ENCODE data around the gene MTA3.

The MTA3 gene

DNA sequence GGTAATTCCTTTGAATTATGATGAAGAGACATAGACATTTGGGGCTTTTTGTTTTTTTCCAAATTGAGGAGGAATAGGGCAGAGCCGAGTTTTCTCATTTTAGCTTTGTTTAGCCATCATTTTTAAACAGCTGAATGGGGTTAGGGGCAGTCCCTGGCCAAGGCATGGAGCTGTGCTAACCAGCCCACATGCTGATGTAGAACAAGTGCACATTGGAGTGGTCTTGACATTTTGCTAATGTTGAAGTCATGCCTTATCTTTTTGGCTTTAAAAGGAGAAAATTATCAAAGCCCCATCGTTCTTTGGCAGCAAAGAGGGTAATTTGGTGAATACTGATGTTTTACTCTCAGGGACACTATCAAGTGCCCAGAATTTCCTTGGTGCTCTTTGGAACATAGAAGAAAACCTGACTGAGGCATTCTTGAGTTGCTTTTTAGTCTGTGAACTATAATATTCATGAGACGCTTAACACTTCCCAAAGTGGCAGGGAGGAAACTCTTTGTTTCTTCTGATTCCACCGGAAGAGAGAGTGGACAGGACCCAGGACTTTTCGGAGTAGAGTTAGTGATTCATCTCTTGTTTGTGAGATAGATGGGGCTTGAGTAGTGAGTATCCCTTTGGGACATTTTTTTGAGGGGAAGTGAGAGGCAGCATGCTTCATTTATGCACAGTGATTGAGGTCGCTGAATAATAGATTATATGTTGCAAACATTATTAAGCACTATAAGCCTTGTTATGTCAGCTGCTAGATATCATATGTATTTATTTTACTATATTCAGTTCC is 45.0 kb downstream of the MTA3 start:
- TF ChIP-seq EZH2phosphoT487 (IDR thresholded peaks at IDR 0.05; ENCODE audit: borderline replicate concordance, low read length) (no peak), CTCF (IDR thresholded peaks at IDR 0.05; ENCODE audit: low read depth, low read length, poor library complexity, severe bottlenecking) (no peak)
- Histone ChIP-seq H3K4me3 (ENCODE audit: low read length) (no peak overlapping the region), H3K79me2 (ENCODE audit: control insufficient read depth, low read length) (no peaks in the 10 kb centered on the region), H3K36me3 (ENCODE audit: control insufficient read depth, low read length) (peaks cover 40% of the 10 kb centered on the region), H3K4me2 (ENCODE audit: low read length) (no peak overlapping the region), H3K27me3 (ENCODE audit: control insufficient read depth, low read length) (no peaks in the 10 kb centered on the region), H3K9me3 (ENCODE audit: control insufficient read depth, insufficient read depth, low read length) (no peaks in the 10 kb centered on the region), H3K4me1 (ENCODE audit: control insufficient read depth, low read length) (no peaks in the 10 kb centered on the region), H3K9me2 (replicated peaks; ENCODE audit: control insufficient read depth, low read length) (no peaks in the 10 kb centered on the region), H3F3A (ENCODE audit: control insufficient read depth, insufficient read depth) (no peaks in the 10 kb centered on the region), H4K20me1 (ENCODE audit: control insufficient read depth, insufficient read depth, low read depth, low read length) (no peaks in the 10 kb centered on the region), H3K27ac (ENCODE audit: low read depth, low read length) (no peak overlapping the region)

DNA sequence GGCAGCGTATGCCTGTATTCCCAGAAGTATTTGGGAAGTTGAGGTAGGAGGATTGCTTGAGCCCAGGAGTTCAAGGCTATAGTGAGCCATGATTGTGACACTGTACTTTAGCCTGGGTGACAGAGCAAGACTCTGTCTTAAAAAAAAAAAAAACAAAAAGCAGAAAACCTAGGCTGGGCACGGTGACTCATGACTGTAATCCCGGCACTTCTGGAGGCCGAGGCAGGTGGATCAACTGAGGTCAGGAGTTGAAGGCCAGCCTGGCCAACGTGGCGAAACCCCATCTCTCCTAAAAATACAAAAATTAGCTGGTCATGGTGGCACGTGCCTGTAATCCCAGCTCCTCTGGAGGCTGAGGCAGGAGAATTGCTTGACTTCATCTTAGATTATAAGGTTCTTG is 46.4 kb downstream of the MTA3 start:
- no peak for TF ChIP-seq CTCF (IDR thresholded peaks at IDR 0.05; ENCODE audit: low read depth, low read length, poor library complexity, severe bottlenecking)
- TF ChIP-seq EZH2phosphoT487 (IDR thresholded peaks at IDR 0.05; ENCODE audit: borderline replicate concordance, low read length), result no peak
- no peak overlapping the region for H3K27ac ChIP-seq (ENCODE audit: low read depth, low read length)
- no peaks in the 10 kb centered on the region for H3K9me3 ChIP-seq (ENCODE audit: control insufficient read depth, insufficient read depth, low read length)
- no peak overlapping the region for H3K4me3 ChIP-seq (ENCODE audit: low read length)
- H3K79me2 ChIP-seq (ENCODE audit: control insufficient read depth, low read length), result no peaks in the 10 kb centered on the region
- no peaks in the 10 kb centered on the region for H3K4me1 ChIP-seq (ENCODE audit: control insufficient read depth, low read length)
- H3F3A ChIP-seq (ENCODE audit: control insufficient read depth, insufficient read depth), result no peaks in the 10 kb centered on the region
- H3K36me3 ChIP-seq (ENCODE audit: control insufficient read depth, low read length), result peaks cover 42% of the 10 kb centered on the region
- no peak overlapping the region for H3K4me2 ChIP-seq (ENCODE audit: low read length)
- no peaks in the 10 kb centered on the region for H3K9me2 ChIP-seq (replicated peaks; ENCODE audit: control insufficient read depth, low read length)
- no peaks in the 10 kb centered on the region for H4K20me1 ChIP-seq (ENCODE audit: control insufficient read depth, insufficient read depth, low read depth, low read length)
- H3K27me3 ChIP-seq (ENCODE audit: control insufficient read depth, low read length), result no peaks in the 10 kb centered on the region

DNA sequence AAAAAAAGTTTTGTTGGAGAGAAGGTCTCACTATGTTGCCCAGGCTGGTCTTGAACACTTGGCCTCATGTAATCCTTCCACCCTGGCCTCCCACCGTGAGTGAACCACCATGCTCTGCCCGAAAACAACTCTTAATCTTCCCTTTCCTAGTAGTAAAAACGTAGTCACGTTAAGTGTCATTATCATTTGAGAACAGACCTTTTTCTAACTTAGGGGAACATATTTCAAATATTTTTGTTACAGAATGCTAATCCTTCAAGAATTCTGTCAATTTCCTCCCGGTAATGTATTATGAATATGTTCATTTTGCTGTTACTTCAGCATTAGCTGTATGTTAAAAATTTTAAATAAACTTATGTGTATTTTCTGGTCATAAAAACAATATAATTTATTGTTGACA is 49.7 kb downstream of the MTA3 start:
- Histone ChIP-seq H3K36me3 (ENCODE audit: control insufficient read depth, low read length) (peaks cover 39% of the 10 kb centered on the region), H4K20me1 (ENCODE audit: control insufficient read depth, insufficient read depth, low read depth, low read length) (no peaks in the 10 kb centered on the region), H3K4me1 (ENCODE audit: control insufficient read depth, low read length) (no peaks in the 10 kb centered on the region), H3K4me2 (ENCODE audit: low read length) (no peak overlapping the region), H3K9me3 (ENCODE audit: control insufficient read depth, insufficient read depth, low read length) (no peaks in the 10 kb centered on the region), H3K79me2 (ENCODE audit: control insufficient read depth, low read length) (no peaks in the 10 kb centered on the region), H3K27ac (ENCODE audit: low read depth, low read length) (no peak overlapping the region), H3F3A (ENCODE audit: control insufficient read depth, insufficient read depth) (no peaks in the 10 kb centered on the region), H3K4me3 (ENCODE audit: low read length) (no peak overlapping the region), H3K9me2 (replicated peaks; ENCODE audit: control insufficient read depth, low read length) (no peaks in the 10 kb centered on the region), H3K27me3 (ENCODE audit: control insufficient read depth, low read length) (no peaks in the 10 kb centered on the region)
- no peak for TF ChIP-seq CTCF (IDR thresholded peaks at IDR 0.05; ENCODE audit: low read depth, low read length, poor library complexity, severe bottlenecking)
- TF ChIP-seq EZH2phosphoT487 (IDR thresholded peaks at IDR 0.05; ENCODE audit: borderline replicate concordance, low read length), result no peak

Data from DOHH2 (cell line).